RWPE1 (cell line): ENCODE data around the gene DMRTB1.

Source experiments
- CTCF ChIA-PET: fragments of 350-600 bp; sonication (Branson Sonifier 250); formaldehyde crosslinking; extraction: SDS; loops from one replicate; lab custom pipeline; 2021; lab: Yijun Ruan, JAX
- POLR2A ChIA-PET: fragments of 400-600 bp; formaldehyde crosslinking; extraction: SDS; loops from one replicate; lab custom pipeline; 2020; ENCODE audit warnings: antibody characterized with exemption; ENCODE audit not compliant: low non-redundant PET; lab: Yijun Ruan, JAX
- DNase-seq: peaks from one replicate; pipeline ENCODE4 v3.0.0; 2012; ENCODE audit warnings: low spot score
- H3K27ac ChIP-seq: fragments of 450-650 bp; 2 replicates; pipeline ENCODE4 v1.5.1; 2017
- CTCF ChIP-seq: fragments of 450-650 bp; conservative IDR thresholded peaks from 2 replicates; pipeline ENCODE4 v1.5.1; 2017; ENCODE audit warnings: low read depth, mild to moderate bottlenecking

DMRTB1 gene

GRCh38 chr1:53467391-53467790 is 8.2 kb downstream of the DMRTB1 start:
- TF ChIP-seq CTCF: no peak
- CTCF ChIA-PET: no interaction called here

GRCh38 chr1:53468374-53468773 is 9.2 kb downstream of the DMRTB1 start:
- no peak overlapping the region for H3K27ac ChIP-seq
- ChIA-PET CTCF (interaction anchor here (0.6 kb wide), 1 partner anchor 27 kb away, joined by 3 read pairs; no protein-coding TSS in a partner anchor), POLR2A (no interaction called here)
- DNase-seq: no peak
- TF ChIP-seq CTCF: no peak

More at GRCh38 chr1:53467391-53467790, 8.2 kb downstream of the DMRTB1 start:
- H3K27ac ChIP-seq: no peak overlapping the region
- no peak for DNase-seq
- POLR2A ChIA-PET: no interaction called here

GRCh38 chr1:53469373-53469772 is 10.2 kb downstream of the DMRTB1 start:
- TF ChIP-seq CTCF: no peak
- CTCF ChIA-PET: interaction anchor here (0.7 kb wide), 1 partner anchor 375 kb away, joined by 4 read pairs; no protein-coding TSS in a partner anchor
- no peak for DNase-seq
- no peak overlapping the region for H3K27ac ChIP-seq
- POLR2A ChIA-PET: no interaction called here

GRCh38 chr1:53470155-53470554 is 11.0 kb downstream of the DMRTB1 start:
- peak; percentile 58 for DNase-seq
- no peak overlapping the region for H3K27ac ChIP-seq
- TF ChIP-seq CTCF: peak; percentile 45
- ChIA-PET CTCF (interaction anchor here (0.6 to 0.8 kb wide), 4 partner anchors 10 to 118 kb away, joined by 3 to 5 read pairs (median 4); no protein-coding TSS in a partner anchor), POLR2A (no interaction called here)

GRCh38 chr1:53470584-53470983 is 11.4 kb downstream of the DMRTB1 start:
- no peak for TF ChIP-seq CTCF
- ChIA-PET POLR2A (no interaction called here), CTCF (interaction anchor here (0.6 to 1.1 kb wide), 3 partner anchors 42 to 212 kb away, joined by 3 to 5 read pairs (median 3); no protein-coding TSS in a partner anchor)
- no peak for DNase-seq
- H3K27ac ChIP-seq: no peak overlapping the region

- ChIA-PET CTCF (interaction anchor here (0.6 to 1.1 kb wide), 3 partner anchors 42 to 212 kb away, joined by 3 to 5 read pairs (median 3); no protein-coding TSS in a partner anchor), POLR2A (no interaction called here)
- TF ChIP-seq CTCF: no peak
- no peak overlapping the region for H3K27ac ChIP-seq
- no peak for DNase-seq
Observed at GRCh38 chr1:53471000-53471399, 11.8 kb downstream of the DMRTB1 start.
